Measurements from ENCODE around the gene NAP1L5.
A peak's percentile ranks its signal among the peaks of the same experiment; 100 is the strongest.

The NAP1L5 gene, protein sequence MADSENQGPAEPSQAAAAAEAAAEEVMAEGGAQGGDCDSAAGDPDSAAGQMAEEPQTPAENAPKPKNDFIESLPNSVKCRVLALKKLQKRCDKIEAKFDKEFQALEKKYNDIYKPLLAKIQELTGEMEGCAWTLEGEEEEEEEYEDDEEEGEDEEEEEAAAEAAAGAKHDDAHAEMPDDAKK

DNA sequence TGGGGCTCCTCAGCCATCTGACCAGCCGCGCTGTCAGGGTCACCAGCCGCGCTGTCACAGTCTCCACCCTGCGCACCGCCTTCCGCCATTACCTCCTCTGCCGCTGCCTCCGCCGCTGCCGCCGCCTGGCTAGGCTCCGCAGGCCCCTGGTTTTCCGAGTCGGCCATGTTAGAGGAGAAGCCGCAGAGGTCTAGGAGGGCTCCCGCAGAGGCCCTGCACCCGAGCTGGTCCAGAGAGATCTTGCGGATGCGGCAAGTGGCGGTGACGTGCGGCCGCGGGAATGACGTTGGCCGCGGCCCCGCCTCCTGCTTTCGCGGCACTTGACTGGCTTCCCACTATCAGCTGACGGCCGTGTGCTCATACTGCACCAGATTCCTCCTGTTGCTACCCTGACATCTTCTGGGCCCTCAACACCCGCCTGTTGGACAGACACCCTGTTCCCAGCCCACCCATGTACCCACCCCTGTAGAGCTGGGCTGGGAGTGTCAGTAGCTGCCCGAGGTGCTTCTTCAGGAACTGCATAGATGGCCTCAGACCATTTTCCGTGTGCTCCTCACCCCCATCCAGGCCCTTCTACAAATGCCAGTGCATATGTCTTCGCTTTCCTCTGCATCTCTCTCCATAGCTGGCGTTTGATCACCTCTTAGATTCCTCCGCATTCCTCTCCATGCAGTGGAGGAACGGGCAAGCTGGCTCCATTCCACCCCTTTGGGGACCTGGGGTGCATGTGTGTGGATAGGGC is at the start of gene NAP1L5:
NAP1L5 (minus strand) TSS at position 242 of the 742 bp plus-strand sequence; CDS start at position 167, 75 bp downstream.
- H3K4me3 ChIP-seq (ENCODE audit: low read depth, low read length): peak within 1 kb of the TSS; percentile 52
- peak; percentile 49 for DNase-seq (ENCODE audit: low read depth)

DNA sequence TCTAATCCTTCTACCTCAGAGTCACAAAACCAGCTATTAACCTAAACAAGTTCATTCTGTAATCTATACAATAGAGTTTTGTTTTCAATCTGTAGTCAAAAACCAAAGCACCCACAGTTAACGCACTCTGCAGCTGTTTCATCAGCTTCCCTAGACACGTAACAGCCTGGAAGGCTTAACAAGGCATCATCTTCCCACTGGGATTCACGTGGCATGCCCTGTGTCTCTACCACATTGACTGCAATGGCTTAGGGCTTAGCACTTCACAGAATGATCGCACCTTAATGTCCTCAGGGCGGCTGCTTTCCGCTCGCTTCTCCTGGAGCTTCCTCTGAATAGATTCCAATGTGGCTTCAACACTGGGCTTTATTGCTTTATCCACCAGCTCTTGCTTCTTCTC is 49.7 kb upstream of the NAP1L5 start:
- DNase-seq (ENCODE audit: low read depth): no peak

DNA sequence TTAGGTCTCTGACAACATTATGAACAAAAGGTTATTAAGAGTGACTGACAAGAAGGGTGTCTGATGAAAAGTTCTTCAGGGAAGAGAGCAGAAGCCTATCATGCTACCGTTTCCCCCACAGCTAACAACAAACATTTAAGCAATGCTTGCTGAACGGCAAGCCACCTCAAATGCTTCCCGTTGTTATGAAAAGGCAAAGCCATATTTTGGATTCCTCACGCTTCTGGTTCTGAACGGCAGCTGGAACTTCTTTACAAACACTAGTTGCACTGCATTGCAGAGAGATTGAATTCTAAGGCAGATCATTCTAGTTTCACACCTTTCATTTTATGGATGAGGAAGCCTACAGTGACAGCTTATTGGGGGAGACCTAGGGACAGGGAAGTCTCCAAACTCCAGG is 48.6 kb upstream of the NAP1L5 start:
- no peak overlapping the region for H3K4me3 ChIP-seq (ENCODE audit: low read depth, low read length)
- DNase-seq (ENCODE audit: low read depth): no peak

More for the DNA sequence above, 49.7 kb upstream of the NAP1L5 start:
- no peak overlapping the region for H3K4me3 ChIP-seq (ENCODE audit: low read depth, low read length)

DNA sequence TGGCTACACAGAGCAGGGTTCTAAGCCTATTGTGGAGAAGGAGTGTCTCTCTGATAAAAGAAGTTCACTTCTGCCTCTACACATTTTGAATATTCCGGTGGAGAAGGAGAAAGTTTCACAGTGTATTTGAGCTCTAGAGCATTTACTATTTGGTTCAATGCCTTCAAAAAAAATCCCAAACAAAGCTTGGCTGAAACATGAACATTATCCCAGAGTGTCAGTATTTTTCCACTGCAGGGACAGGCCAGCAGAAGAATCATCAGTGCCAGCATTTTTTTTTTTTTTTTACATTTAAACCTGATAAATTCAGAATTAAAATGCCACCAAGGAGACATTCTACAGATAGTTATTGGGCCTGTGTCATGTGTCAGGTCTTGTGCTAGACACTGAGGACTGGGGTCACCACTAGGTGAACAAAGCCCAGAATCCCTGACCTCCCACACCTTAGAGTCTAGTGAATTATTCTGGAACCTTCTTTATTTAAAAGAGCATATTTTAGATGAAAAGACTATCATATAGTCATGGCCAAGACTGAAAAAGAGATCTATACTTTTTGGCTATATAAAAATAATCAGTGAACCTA is 48.0 kb upstream of the NAP1L5 start:
- no peak overlapping the region for H3K4me3 ChIP-seq (ENCODE audit: low read depth, low read length)
- DNase-seq (ENCODE audit: low read depth): no peak

DNA sequence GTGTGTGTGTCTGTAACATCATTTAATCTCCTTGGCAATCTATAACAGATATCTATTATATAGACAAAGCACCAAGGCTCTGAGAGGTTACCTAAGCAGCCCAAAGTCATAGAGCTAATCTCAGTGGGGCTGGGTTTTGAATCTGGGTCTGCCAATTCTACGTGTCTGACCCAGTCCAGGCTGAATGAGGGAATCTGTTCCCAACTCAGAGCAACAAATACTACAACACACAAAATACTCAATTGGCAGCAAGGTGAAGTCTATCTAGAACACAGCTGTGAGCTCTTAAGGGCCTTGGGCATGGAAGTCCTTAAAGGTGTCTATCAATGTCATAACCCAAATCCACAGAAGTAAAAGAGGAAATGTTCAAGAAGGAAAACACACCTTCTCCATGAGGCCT is 47.5 kb upstream of the NAP1L5 start:
- no peak overlapping the region for H3K4me3 ChIP-seq (ENCODE audit: low read depth, low read length)
- no peak for DNase-seq (ENCODE audit: low read depth)

DNA sequence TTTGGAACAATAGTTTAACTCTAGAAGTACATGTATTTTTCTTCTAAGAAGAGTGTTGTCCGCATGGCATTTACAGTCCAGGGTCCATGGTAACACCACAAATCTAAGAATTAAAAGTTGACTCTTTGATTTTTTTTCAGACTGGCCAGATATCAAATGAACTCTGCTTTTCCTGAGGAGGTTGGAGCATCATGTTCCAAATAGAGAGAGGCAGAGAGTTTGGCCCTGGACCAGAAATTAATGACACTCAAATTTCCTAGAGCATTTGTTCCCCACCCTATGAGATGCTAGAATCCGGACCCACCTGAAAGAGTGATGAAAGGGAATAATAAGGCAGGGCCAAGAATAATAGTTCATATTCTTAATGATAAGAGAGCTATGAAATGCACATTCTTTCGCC is 47.0 kb upstream of the NAP1L5 start:
- DNase-seq (ENCODE audit: low read depth): no peak
- H3K4me3 ChIP-seq (ENCODE audit: low read depth, low read length): no peak overlapping the region

DNA sequence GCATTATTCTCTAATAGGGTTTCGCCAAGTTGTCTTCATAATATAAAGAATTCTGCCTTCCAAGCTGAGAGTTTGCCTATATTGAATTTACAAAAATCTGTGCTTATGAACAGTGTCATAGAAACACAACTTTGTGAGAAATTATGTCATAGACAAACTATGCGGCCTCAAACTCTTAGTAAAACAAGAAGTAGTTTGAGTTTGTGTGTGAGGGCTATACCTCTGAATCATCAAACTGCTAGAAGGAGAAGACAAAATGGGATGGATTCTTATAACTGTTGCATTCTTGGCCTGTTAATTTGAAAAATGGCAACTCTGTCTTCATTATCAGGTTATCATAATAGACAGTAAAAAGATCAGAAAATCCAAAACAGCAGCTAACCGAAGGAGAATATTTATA is 46.1 kb upstream of the NAP1L5 start:
- DNase-seq (ENCODE audit: low read depth): peak; percentile 31

DNA sequence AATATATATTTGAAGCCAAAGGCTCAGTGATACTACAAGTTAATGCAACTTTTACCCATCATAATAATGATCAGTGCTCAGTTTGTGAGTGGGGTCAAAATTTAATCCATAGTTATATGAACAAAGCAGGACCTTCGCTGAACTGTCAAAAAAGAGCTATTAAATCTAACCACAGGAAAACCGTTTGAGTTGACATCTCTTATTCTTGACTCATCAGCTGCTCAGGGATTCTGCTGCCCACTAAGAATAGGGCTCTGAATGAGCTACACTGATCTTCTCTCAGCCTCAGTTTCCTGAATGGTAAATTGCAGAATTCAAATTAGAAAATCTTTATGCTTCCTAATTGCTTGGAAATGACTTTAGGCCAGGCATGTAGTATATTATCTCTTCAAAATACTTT is 44.9 kb upstream of the NAP1L5 start:
- no peak overlapping the region for H3K4me3 ChIP-seq (ENCODE audit: low read depth, low read length)
- DNase-seq (ENCODE audit: low read depth): no peak

More for the DNA sequence above, 46.1 kb upstream of the NAP1L5 start:
- H3K4me3 ChIP-seq (ENCODE audit: low read depth, low read length): no peak overlapping the region

DNA sequence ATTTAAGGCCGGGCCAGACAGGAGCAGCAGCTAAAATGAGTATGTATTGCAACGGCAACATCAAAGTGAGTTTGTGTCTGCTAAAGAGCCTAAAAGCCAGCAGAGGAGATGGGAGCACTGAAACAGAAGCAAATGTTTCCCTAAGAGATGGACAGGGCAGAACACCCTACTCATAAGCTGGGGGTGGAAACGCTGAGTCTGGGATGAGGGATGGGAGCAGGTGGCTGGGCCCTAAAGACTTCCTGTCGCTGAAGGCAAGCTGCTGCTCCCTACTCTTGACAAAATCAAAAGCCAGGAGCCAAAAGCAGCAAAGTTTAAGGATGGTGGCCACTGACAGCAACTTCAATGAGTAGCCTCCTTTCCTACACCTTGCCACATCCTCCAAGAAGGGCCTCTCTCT is 40.6 kb upstream of the NAP1L5 start:
- no peak overlapping the region for H3K4me3 ChIP-seq (ENCODE audit: low read depth, low read length)

DNA sequence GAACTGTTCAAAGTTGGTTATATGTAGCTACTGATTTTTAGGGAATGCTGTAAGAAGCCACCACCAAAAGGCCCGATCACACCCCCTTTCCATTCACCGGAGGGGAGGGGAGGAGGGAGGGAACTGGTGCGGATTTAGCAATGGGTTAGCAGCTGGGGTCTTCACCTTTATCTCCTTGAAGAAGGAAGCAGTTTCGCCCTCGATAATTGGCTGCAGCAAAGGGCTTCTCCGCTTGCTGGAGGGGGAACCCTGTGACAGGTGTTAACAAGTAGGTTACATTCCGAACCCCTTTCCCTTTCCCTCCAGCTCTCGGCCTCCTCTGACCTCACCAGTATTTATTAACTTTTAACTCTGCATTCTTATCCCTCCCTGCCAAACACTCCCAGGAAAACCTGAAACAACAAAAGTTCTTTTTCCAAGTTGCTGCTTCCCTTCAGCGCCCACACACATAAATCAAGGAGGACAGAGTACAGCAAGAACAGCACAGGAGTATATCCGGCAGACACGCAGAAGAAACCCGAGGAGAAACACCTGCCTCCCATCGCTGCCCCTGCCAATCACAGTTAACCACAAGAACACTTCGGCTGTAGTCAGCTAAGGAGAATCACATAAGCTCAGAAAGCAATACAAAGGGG is 39.8 kb upstream of the NAP1L5 start:
- H3K4me3 ChIP-seq (ENCODE audit: low read depth, low read length): peak overlapping the region; percentile 12
- peak; percentile 66 for DNase-seq (ENCODE audit: low read depth)

More for the DNA sequence above, 40.6 kb upstream of the NAP1L5 start:
- peak; percentile 44 for DNase-seq (ENCODE audit: low read depth)

DNA sequence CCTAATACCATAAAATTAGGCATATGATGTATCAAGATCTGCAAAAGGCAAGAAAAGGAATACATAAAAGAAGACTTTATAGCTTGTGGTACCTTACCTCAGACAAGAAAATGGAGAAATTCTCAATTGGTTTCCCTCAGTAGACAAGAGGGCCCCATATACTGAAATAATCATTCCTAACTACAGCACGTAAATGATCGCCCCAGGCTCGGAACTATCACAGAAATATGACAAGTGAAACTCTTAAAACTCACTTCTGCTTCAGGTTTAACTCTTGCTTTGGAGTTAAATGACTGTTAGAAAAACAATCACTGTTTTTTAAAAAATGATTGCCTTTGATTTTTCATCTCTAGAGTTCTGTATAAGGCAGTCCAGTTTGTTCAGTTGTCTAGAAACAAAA is 38.6 kb upstream of the NAP1L5 start:
- DNase-seq (ENCODE audit: low read depth): no peak
- no peak overlapping the region for H3K4me3 ChIP-seq (ENCODE audit: low read depth, low read length)

DNA sequence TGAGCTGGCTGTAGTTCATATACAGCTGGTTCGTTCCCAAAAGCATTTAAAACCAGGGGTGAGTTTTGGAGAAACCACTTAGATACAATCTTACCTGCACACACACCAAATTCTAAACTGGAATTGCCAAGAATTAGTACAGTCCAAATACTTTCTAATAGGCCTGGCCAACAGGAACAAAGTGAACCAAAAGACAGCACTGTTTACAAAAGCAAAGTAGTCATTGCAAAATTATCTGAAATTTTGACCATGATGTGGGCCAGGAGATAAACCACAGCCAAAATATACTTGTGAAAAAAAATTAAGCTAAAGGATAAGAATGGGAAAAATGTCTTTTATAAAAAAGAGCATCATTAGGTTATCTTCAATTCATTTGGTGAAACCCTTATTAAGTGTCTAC is 37.9 kb upstream of the NAP1L5 start:
- no peak overlapping the region for H3K4me3 ChIP-seq (ENCODE audit: low read depth, low read length)
- DNase-seq (ENCODE audit: low read depth): no peak

DNA sequence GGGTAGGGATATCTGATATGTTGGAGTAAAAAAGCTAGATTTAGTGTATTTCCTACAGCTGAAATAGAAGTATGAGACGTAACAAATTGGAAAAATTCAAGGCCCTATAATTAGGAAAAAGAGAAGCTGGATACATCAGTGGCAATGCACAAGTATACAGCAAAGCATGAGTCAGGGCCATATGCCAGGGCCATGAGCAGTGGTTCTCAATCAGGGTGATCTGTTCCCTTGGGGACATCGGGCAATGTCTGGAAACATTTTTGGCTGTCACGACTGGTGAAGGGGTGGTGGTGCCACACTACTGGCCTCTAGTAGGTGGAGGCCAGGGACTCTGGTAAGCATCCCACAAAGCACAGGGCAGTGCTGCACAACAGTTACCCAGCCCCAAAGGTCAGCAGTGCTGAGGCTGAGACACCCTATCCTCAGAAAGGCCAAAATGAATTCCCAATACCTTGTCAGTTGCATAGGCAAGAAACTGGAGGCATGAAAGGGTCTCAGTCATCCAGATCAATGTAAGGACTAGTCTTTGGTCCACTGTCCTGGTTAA is 36.8 kb upstream of the NAP1L5 start:
- H3K4me3 ChIP-seq (ENCODE audit: low read depth, low read length): no peak overlapping the region
- no peak for DNase-seq (ENCODE audit: low read depth)

DNA sequence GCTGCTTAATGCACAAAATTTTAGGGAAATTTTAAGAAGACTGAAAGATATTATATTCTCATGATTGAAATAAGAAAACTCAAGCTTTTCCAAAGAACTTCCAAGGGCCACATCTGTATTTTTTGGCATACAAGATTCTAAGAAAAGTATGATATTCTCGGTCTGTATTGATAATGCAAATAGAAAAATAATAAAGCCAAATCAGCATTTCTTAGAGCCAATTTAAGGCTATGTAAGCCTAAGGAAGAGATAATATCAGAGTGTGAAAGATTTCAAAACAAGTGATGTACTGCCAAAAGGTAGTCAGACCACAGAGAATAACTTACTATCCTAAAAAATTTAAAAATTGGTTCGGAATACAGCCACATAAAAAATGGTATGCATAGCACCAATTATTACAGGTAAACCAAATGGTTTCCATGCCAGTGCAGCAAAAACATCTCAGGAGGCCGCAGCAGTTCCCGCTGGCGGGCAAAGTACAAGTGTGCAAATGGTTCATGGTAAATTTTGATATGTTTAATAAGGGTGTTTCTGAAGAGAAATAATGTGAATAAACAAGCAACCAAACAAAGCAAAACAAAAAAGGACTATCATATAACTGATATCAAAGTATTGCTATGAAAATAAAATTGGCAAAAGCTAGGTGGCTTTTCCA is 35.2 kb upstream of the NAP1L5 start:
- no peak overlapping the region for H3K4me3 ChIP-seq (ENCODE audit: low read depth, low read length)
- no peak for DNase-seq (ENCODE audit: low read depth)

DNA sequence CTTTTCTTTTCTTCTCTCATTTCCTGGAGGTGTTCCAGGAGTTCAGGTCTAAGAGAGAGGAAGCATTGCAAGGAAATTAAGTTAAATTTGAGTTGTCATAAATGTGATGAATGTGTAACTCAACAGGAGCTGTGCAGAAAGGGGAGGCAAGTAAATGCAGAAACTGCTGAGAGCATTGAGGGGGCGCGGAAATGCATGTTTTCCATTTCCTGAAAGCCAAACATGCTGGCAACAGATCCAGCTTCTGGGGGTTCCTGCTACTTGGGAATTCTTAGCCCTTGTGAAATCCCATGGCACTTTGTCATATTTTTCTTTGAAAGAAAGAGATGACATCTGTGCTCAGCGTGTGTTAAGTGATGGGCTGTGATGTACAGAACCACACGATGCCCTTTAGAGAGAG is 33.8 kb upstream of the NAP1L5 start:
- no peak for DNase-seq (ENCODE audit: low read depth)
- no peak overlapping the region for H3K4me3 ChIP-seq (ENCODE audit: low read depth, low read length)

DNA sequence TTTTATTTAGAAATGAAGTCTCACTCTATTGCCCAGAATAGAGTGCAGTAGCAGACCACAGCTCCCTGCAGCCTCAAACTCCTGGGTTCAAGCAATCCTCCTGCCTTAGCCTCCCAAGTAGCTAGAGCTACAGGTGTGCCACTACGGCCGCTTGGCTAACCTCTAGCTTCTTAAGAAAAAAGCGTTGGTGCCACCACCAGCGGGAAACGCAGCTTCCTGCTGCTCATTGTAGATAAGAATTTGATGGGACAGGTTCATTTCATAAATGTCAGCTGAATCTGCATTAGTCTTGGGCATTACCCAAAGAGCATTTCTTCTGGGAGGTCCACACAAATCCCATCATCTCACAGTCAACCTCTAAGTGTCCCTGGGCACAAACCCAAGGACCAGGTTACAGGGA is 33.2 kb upstream of the NAP1L5 start:
- H3K4me3 ChIP-seq (ENCODE audit: low read depth, low read length): no peak overlapping the region
- no peak for DNase-seq (ENCODE audit: low read depth)

DNA sequence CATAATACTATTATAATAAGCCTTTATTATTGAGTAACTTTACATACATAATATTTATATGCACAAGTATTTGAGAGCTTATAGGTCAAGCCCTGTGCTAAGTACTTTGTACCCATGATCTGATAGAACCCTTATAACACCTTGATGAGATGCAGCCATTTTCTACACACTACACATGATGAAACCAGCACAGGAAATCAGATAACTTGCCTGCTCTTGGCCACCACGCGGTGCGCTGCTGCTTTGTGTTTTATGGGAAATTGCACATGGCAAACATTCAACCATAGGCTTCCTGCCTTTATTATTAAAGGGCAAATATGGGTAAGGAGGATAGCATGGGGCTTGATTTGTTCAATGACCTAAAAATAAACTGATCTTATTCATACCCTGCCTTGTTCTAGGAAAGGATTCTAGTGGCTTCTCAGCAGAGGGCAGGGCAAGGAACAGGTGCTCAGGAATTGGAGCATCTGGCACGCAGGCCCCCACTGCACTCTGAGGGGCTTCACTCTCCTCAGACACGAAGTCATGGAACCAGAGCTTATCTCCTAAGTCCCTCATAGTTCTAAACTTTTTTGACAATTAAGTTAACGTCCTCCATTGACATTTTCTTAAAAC is 31.6 kb upstream of the NAP1L5 start:
- H3K4me3 ChIP-seq (ENCODE audit: low read depth, low read length): no peak overlapping the region
- no peak for DNase-seq (ENCODE audit: low read depth)

DNA sequence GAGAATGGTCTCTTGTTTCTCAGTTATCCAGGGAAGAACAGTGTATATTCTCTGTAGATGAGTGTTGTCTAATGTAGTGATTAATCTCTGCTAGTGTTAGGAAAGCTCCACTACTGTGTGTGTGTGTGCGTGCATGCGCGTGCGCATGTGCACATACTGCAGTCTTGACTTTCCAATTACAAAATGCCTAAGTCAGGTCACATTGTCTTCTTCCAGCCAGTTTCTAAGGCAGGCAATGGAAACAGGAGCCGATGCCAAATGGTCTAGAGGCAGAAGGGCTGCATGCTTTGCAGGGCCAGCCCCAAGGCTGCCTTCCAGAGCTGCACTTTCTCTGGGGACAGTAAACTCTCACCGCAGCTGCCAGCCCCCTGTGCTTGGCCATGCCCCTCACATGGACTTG is 30.5 kb upstream of the NAP1L5 start:
- no peak overlapping the region for H3K4me3 ChIP-seq (ENCODE audit: low read depth, low read length)
- no peak for DNase-seq (ENCODE audit: low read depth)

DNA sequence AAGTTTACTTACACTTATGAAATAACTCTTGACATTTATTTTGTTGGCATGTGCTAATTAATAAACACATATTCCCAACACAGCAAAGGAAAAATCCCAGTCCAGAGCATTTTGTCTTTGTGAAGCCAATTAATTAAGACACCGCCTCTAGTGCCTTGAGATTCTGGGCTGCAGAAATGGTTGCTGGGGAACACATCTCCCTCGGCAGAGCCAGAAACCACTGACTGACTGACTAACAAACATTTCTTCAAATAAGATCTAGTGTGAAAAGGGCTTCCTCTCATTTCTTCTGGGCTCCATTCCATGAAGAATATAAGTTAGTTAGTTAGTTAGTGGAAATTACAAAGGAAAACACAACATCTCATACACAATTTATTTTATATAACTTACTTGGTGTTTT is 28.4 kb upstream of the NAP1L5 start:
- no peak for DNase-seq (ENCODE audit: low read depth)
- H3K4me3 ChIP-seq (ENCODE audit: low read depth, low read length): no peak overlapping the region
